C4-2B (cell line): ENCODE results near the gene CHID1.

ENCODE experiments used
- CTCF ChIP-seq: fragments of 450-650 bp; conservative IDR thresholded peaks from 2 replicates; pipeline ENCODE4 v1.5.1; 2017; ENCODE audit warnings: mild to moderate bottlenecking
- ZFX ChIP-seq: fragments of 450-650 bp; IDR thresholded peaks from 2 replicates; pipeline ENCODE4 v1.6.1; 2017

- TF ChIP-seq CTCF (peak; percentile 96), ZFX (peak; percentile 65; the same call in 1 of the 2 replicates)
These were observed 15.1 kb upstream of the CHID1 start, which contains the start of gene AP2A2 for GRCh38 chr11:925496-926301.
